ENCODE data around the gene TRPM8. TPM values are rescaled to one million over a fixed set of nuclear protein-coding genes. Genes with fewer than 3 reads are reported as not detected.

The TRPM8 gene
- total and polyA plus RNA-seq, 2 of the 8 experiments (the other 6 are each of a cell fraction or from before 2014, with no cell fraction given) = 0.18 to 0.54 TPM

GRCh38 chr2:234050455-234051135 lies 133.4 kb downstream of the TRPM8 start, which contains the start of gene SPP2 (continued):
- TF ChIP-seq, protein P1, sequence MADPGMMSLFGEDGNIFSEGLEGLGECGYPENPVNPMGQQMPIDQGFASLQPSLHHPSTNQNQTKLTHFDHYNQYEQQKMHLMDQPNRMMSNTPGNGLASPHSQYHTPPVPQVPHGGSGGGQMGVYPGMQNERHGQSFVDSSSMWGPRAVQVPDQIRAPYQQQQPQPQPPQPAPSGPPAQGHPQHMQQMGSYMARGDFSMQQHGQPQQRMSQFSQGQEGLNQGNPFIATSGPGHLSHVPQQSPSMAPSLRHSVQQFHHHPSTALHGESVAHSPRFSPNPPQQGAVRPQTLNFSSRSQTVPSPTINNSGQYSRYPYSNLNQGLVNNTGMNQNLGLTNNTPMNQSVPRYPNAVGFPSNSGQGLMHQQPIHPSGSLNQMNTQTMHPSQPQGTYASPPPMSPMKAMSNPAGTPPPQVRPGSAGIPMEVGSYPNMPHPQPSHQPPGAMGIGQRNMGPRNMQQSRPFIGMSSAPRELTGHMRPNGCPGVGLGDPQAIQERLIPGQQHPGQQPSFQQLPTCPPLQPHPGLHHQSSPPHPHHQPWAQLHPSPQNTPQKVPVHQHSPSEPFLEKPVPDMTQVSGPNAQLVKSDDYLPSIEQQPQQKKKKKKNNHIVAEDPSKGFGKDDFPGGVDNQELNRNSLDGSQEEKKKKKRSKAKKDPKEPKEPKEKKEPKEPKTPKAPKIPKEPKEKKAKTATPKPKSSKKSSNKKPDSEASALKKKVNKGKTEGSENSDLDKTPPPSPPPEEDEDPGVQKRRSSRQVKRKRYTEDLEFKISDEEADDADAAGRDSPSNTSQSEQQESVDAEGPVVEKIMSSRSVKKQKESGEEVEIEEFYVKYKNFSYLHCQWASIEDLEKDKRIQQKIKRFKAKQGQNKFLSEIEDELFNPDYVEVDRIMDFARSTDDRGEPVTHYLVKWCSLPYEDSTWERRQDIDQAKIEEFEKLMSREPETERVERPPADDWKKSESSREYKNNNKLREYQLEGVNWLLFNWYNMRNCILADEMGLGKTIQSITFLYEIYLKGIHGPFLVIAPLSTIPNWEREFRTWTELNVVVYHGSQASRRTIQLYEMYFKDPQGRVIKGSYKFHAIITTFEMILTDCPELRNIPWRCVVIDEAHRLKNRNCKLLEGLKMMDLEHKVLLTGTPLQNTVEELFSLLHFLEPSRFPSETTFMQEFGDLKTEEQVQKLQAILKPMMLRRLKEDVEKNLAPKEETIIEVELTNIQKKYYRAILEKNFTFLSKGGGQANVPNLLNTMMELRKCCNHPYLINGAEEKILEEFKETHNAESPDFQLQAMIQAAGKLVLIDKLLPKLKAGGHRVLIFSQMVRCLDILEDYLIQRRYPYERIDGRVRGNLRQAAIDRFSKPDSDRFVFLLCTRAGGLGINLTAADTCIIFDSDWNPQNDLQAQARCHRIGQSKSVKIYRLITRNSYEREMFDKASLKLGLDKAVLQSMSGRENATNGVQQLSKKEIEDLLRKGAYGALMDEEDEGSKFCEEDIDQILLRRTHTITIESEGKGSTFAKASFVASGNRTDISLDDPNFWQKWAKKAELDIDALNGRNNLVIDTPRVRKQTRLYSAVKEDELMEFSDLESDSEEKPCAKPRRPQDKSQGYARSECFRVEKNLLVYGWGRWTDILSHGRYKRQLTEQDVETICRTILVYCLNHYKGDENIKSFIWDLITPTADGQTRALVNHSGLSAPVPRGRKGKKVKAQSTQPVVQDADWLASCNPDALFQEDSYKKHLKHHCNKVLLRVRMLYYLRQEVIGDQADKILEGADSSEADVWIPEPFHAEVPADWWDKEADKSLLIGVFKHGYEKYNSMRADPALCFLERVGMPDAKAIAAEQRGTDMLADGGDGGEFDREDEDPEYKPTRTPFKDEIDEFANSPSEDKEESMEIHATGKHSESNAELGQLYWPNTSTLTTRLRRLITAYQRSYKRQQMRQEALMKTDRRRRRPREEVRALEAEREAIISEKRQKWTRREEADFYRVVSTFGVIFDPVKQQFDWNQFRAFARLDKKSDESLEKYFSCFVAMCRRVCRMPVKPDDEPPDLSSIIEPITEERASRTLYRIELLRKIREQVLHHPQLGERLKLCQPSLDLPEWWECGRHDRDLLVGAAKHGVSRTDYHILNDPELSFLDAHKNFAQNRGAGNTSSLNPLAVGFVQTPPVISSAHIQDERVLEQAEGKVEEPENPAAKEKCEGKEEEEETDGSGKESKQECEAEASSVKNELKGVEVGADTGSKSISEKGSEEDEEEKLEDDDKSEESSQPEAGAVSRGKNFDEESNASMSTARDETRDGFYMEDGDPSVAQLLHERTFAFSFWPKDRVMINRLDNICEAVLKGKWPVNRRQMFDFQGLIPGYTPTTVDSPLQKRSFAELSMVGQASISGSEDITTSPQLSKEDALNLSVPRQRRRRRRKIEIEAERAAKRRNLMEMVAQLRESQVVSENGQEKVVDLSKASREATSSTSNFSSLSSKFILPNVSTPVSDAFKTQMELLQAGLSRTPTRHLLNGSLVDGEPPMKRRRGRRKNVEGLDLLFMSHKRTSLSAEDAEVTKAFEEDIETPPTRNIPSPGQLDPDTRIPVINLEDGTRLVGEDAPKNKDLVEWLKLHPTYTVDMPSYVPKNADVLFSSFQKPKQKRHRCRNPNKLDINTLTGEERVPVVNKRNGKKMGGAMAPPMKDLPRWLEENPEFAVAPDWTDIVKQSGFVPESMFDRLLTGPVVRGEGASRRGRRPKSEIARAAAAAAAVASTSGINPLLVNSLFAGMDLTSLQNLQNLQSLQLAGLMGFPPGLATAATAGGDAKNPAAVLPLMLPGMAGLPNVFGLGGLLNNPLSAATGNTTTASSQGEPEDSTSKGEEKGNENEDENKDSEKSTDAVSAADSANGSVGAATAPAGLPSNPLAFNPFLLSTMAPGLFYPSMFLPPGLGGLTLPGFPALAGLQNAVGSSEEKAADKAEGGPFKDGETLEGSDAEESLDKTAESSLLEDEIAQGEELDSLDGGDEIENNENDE (IDR thresholded peaks at IDR 0.05; ENCODE audit: insufficient replicate concordance, low read length) = no peak
- TF ChIP-seq TCF12 (IDR thresholded peaks at IDR 0.05; ENCODE audit: low read depth, low read length) (no peak), SP2 (IDR thresholded peaks at IDR 0.05; ENCODE audit: low read length) (no peak), CHD1 (IDR thresholded peaks at IDR 0.05; ENCODE audit: low read depth, low read length) (no peak), BCL11A (IDR thresholded peaks at IDR 0.05; ENCODE audit: low read depth in 2 of 2, low read length in 2 of 2) (no peak), RXRA (IDR thresholded peaks at IDR 0.05; ENCODE audit: insufficient read depth, low read depth, low read length) (no peak), SIRT6 (IDR thresholded peaks at IDR 0.05; ENCODE audit: low read length) (no peak), TBP (IDR thresholded peaks at IDR 0.05; ENCODE audit: low read depth, low read length) (no peak), KDM4A (IDR thresholded peaks at IDR 0.05; ENCODE audit: low read depth, low read length, severe bottlenecking) (no peak), FOSL1 (IDR thresholded peaks at IDR 0.05; ENCODE audit: insufficient read depth, low read depth, low read length) (no peak)
- TF ChIP-seq, protein P2, sequence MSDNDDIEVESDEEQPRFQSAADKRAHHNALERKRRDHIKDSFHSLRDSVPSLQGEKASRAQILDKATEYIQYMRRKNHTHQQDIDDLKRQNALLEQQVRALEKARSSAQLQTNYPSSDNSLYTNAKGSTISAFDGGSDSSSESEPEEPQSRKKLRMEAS (IDR thresholded peaks at IDR 0.05) = no peak
